H1 (cell line): ENCODE data around the gene TMEM86B. TPM values are rescaled to one million over a fixed set of nuclear protein-coding genes. Genes with fewer than 3 reads are reported as not detected.

Experiments used
- CTCF ChIA-PET: fragments of 300-600 bp; sonication (Branson Sonifier 250); formaldehyde crosslinking; loops from one replicate; lab custom pipeline; 2021; ENCODE audit not compliant: partially characterized antibody; lab: Charles Lee
- POLR2A ChIA-PET: fragments of 300-600 bp; sonication (Branson Sonifier 250); formaldehyde crosslinking; loops from one replicate; lab custom pipeline; 2021; ENCODE audit warnings: inconsistent platforms; ENCODE audit not compliant: partially characterized antibody; lab: Charles Lee
- DNase-seq, 2 experiments: peaks; one replicate each; pipeline versions ENCODE4 v3.0.0 to v3.0.0-alpha.2; 2010 to 2022; ENCODE audit warnings: low spot score in 2 of 2, low read depth in 1 of 2, mixed read lengths in 1 of 2
- FAIRE-seq: peaks from 2 replicates; lab custom pipeline; 2011; peaks lifted over from hg19 to GRCh38; lab: Jason Lieb, UNC
- H2AFZ ChIP-seq: 2 replicates; pipeline ENCODE4 v1.8.1; 2012; ENCODE audit warnings: low read length, inconsistent platforms
- H2AK5ac ChIP-seq: 2 replicates; pipeline ENCODE4 v1.6.1; 2013; ENCODE audit warnings: low read depth, low read length
- H2BK120ac ChIP-seq: replicated peaks from 2 replicates; pipeline ENCODE3; 2013; ENCODE audit warnings: low read depth, low read length, inconsistent platforms
- H2BK12ac ChIP-seq: 2 replicates; pipeline ENCODE4 v1.6.1; 2013; ENCODE audit warnings: low read depth, low read length
- H2BK15ac ChIP-seq: 2 replicates; pipeline ENCODE4 v1.6.1; 2013; ENCODE audit warnings: low read length
- H2BK20ac ChIP-seq: 2 replicates; pipeline ENCODE4 v1.6.1; 2013; ENCODE audit warnings: low read length
- H2BK5ac ChIP-seq: 2 replicates; pipeline ENCODE4 v1.6.1; 2013; ENCODE audit warnings: low read depth, low read length
- H3K14ac ChIP-seq: 2 replicates; pipeline ENCODE4 v1.6.1; 2013; ENCODE audit warnings: inconsistent platforms; ENCODE audit not compliant: insufficient read length
- H3K18ac ChIP-seq: 2 replicates; pipeline ENCODE4 v1.6.1; 2013; ENCODE audit warnings: low read length; ENCODE audit errors: extremely low read depth
- H3K23ac ChIP-seq: 2 replicates; pipeline ENCODE4 v1.6.1; 2013; ENCODE audit warnings: inconsistent platforms; ENCODE audit not compliant: insufficient read length
- H3K23me2 ChIP-seq: 2 replicates; pipeline ENCODE4 v1.6.1; 2013; ENCODE audit warnings: low read depth, low read length
- H3K27ac ChIP-seq: 2 replicates; pipeline ENCODE4 v1.6.1; 2011; ENCODE audit warnings: low read depth, low read length, inconsistent platforms
- H3K27me3 ChIP-seq, 4 experiments: replicated peaks in 1 of 4; 1 replicate in 1 of 4; 2 replicates in 3 of 4; pipeline versions ENCODE4 v1.6.1 to v1.8.1; 2011 to 2013; ENCODE audit warnings: low read length in 3 of 4, mild to moderate bottlenecking in 3 of 4, inconsistent platforms in 2 of 4, mixed read lengths in 2 of 4, moderate library complexity in 1 of 4; ENCODE audit not compliant: control insufficient read depth in 3 of 4, insufficient read depth in 3 of 4; ENCODE audit errors: extremely low read depth in 1 of 4
- H3K36me3 ChIP-seq, 4 experiments: 2 replicates each; pipeline versions ENCODE4 v1.6.1 to v1.8.1; 2011 to 2013; ENCODE audit warnings: mild to moderate bottlenecking in 4 of 4, low read length in 3 of 4, moderate library complexity in 2 of 4, control low read depth in 1 of 4, inconsistent platforms in 1 of 4; ENCODE audit not compliant: insufficient read depth in 4 of 4, control insufficient read depth in 2 of 4
- H3K4ac ChIP-seq: replicated peaks from 2 replicates; pipeline ENCODE3; 2013; ENCODE audit warnings: low read length, low read depth, mixed read lengths, inconsistent platforms; ENCODE audit not compliant: insufficient read length
- H3K4me1 ChIP-seq, 4 experiments: replicated peaks in 1 of 4; 1 replicate in 1 of 4; 2 replicates in 3 of 4; pipeline versions ENCODE4 v1.6.1 to v1.8.1; 2011 to 2013; ENCODE audit warnings: low read length in 3 of 4, inconsistent platforms in 2 of 4, mixed read lengths in 1 of 4; ENCODE audit not compliant: insufficient read depth in 4 of 4, control insufficient read depth in 3 of 4
- H3K4me2 ChIP-seq, 2 experiments: 2 replicates each; pipeline versions ENCODE4 v1.6.1 to v1.8.1; 2011 to 2013; ENCODE audit warnings: low read depth in 2 of 2, low read length in 2 of 2, control low read depth in 1 of 2, inconsistent platforms in 1 of 2, mild to moderate bottlenecking in 1 of 2; ENCODE audit not compliant: insufficient read depth in 1 of 2
- H3K4me3 ChIP-seq, 4 experiments: fragments of 200-600, 300-600 bp in 1 of 4; sonication (generic), shearing (Covaris generic), sonication (Bioruptor Twin) in 1 of 4; 2 replicates each; pipeline versions ENCODE4 v1.5.1 to v1.8.1; 2011 to 2016; ENCODE audit warnings: low read length in 4 of 4, low read depth in 3 of 4, control low read depth in 2 of 4, inconsistent platforms in 2 of 4, mild to moderate bottlenecking in 2 of 4, mixed read lengths in 1 of 4, moderate library complexity in 1 of 4; ENCODE audit not compliant: insufficient read depth in 2 of 4; ENCODE audit errors: extremely low read depth in 1 of 4
- H3K56ac ChIP-seq: replicated peaks from 2 replicates; pipeline ENCODE3; 2013; ENCODE audit warnings: low read depth, mild to moderate bottlenecking, mixed read lengths, low read length, inconsistent platforms; ENCODE audit not compliant: insufficient read length
- H3K79me1 ChIP-seq: 2 replicates; pipeline ENCODE4 v1.6.1; 2013; ENCODE audit warnings: low read depth, low read length, control low read depth
- H3K79me2 ChIP-seq, 2 experiments: 2 replicates each; pipeline versions ENCODE4 v1.6.1 to v1.8.1; 2012 to 2013; ENCODE audit warnings: low read length in 2 of 2, mild to moderate bottlenecking in 2 of 2, inconsistent platforms in 1 of 2; ENCODE audit not compliant: insufficient read depth in 2 of 2, control insufficient read depth in 1 of 2
- H3K9ac ChIP-seq, 4 experiments: replicated peaks in 1 of 4; 1 replicate in 1 of 4; 2 replicates in 3 of 4; pipeline versions ENCODE4 v1.6.1 to v1.8.1; 2011 to 2013; ENCODE audit warnings: low read depth in 3 of 4, low read length in 3 of 4, control low read depth in 2 of 4, mild to moderate bottlenecking in 2 of 4, moderate library complexity in 2 of 4, inconsistent platforms in 1 of 4; ENCODE audit errors: extremely low read depth in 1 of 4
- H3K9me3 ChIP-seq, 2 experiments: 2 replicates each; pipeline versions ENCODE4 v1.6.1 to v1.8.1; 2012 to 2013; ENCODE audit warnings: mild to moderate bottlenecking in 2 of 2, moderate library complexity in 2 of 2, control low read depth in 1 of 2, inconsistent platforms in 1 of 2, low read depth in 1 of 2, low read length in 1 of 2, mixed read lengths in 1 of 2; ENCODE audit not compliant: insufficient read depth in 2 of 2
- H4K20me1 ChIP-seq, 2 experiments: replicated peaks in 1 of 2; 2 replicates each; pipeline versions ENCODE3 to v1.8.1; 2011 to 2013; ENCODE audit warnings: inconsistent platforms in 2 of 2, low read length in 2 of 2, mild to moderate bottlenecking in 1 of 2; ENCODE audit not compliant: insufficient read depth in 2 of 2, control insufficient read depth in 1 of 2
- H4K5ac ChIP-seq: 2 replicates; pipeline ENCODE4 v1.6.1; 2013; ENCODE audit warnings: low read length, low read depth, mixed read lengths, inconsistent platforms; ENCODE audit not compliant: insufficient read length
- H4K8ac ChIP-seq: 2 replicates; pipeline ENCODE4 v1.8.0; 2013; ENCODE audit warnings: mild to moderate bottlenecking, moderate library complexity, low read length, inconsistent platforms; ENCODE audit not compliant: insufficient read depth; ENCODE audit errors: extremely low read depth
- H4K91ac ChIP-seq: replicated peaks from 2 replicates; pipeline ENCODE3; 2013; ENCODE audit warnings: low read length, mixed read lengths, inconsistent platforms; ENCODE audit not compliant: insufficient read length
- EZH2 ChIP-seq: fragments of 200-600 bp; sonication (generic); IDR thresholded peaks from 2 replicates; pipeline ENCODE4 v1.7.1; 2012; ENCODE audit warnings: low read depth, mild to moderate bottlenecking, moderate library complexity, low read length, inconsistent platforms; ENCODE audit not compliant: severe bottlenecking
- PHF8 ChIP-seq: fragments of 200-600 bp; sonication (generic); conservative IDR thresholded peaks from 2 replicates; pipeline ENCODE4 v1.7.1; 2012; ENCODE audit warnings: low read depth, mild to moderate bottlenecking, inconsistent platforms, low read length, moderate library complexity
- SIRT6 ChIP-seq: IDR thresholded peaks from one replicate; pipeline ENCODE4 v1.7.1; 2012; ENCODE audit warnings: low read length, inconsistent platforms
- TAF1 ChIP-seq: IDR thresholded peaks from 2 replicates; pipeline ENCODE4 v1.6.1; 2011; ENCODE audit warnings: mild to moderate bottlenecking, low read depth, low read length
- TBP ChIP-seq: IDR thresholded peaks from 2 replicates; pipeline ENCODE4 v1.6.1; 2011; ENCODE audit warnings: low read depth, low read length, improper control_type of control experiment
- WGBS, 2 experiments: shearing (Covaris generic) in 1 of 2; methylation state at CpG; one replicate each; pipeline versions ENCODE4 v1.1.6 to v1.1.7; 2013 to 2015; ENCODE audit warnings: low lambda C conversion rate in 2 of 2, mixed read lengths in 2 of 2, inconsistent platforms in 1 of 2, low coverage in 1 of 2, missing lambda C conversion rate in 1 of 2; ENCODE audit not compliant: insufficient replicate concordance in 2 of 2, insufficient coverage in 1 of 2, insufficient read length in 1 of 2; ENCODE audit errors: extremely low coverage in 1 of 2, missing lambda C conversion rate in 1 of 2; 5-methylcytosine and 5-hydroxymethylcytosine counted together
- polyA plus RNA-seq, 7 experiments: library from polyadenylated mRNA; depleted of rRNA in 3 of 7; stranded (reverse) in 5 of 7; unstranded in 2 of 7; fragments of >200 nt in 5 of 7; fragments of 200-250 nt in 2 of 7; gene quantifications; 1 replicate in 5 of 7; 2 replicates in 1 of 7; 4 replicates in 1 of 7; pipeline versions ENCODE4 v1.2.1 to v1.2.3, GENCODE V29; 2011 to 2013; ENCODE audit warnings: missing spikeins in 2 of 7, mixed read lengths in 2 of 7
- total RNA-seq: library from RNA; stranded (reverse); fragmentation: NEBNext Ultra II Directional; extraction: Animal tissue kit (Norgen Biotek cat#: 25700); gene quantifications from 2 replicates; pipeline ENCODE4 v1.2.1, GENCODE V29; 2021

TMEM86B gene
- total and polyA plus RNA-seq, 2 of the 8 experiments (the other 6 are each of a cell fraction or from before 2014, with no cell fraction given), result 2.0 to 2.9 TPM

GRCh38 chr19:55270172-55270942 lies 41.8 kb upstream of the TMEM86B start:
- Histone ChIP-seq H4K5ac (no peak overlapping the region), H4K8ac (no peak overlapping the region), H3K14ac (no peak overlapping the region), H3K9ac (peak overlapping the region in 1 of 4 experiments; percentile 21; a peak in 1 of 7 replicates), H3K4me1 (peaks cover 0 to 3% (median 0%) of the 10 kb centered on the region in 4 experiments; a peak in 1 of 7 replicates), H3K27me3 (no peaks in the 10 kb centered on the region), H3K18ac (no peak overlapping the region), H3K23me2 (peaks cover 9% of the 10 kb centered on the region; the same call in 1 of the 2 replicates), H3K79me2 (peaks cover 0 to 6% of the 10 kb centered on the region in 2 experiments; a peak in 1 of 4 replicates), H3K4me3 (no peak overlapping the region), H2BK5ac (no peak overlapping the region), H2AFZ (no peak overlapping the region), H2BK20ac (no peak overlapping the region), H3K27ac (no peak overlapping the region), H3K56ac (peak overlapping the region; percentile 64), H3K4me2 (no peak overlapping the region), H2BK12ac (no peak overlapping the region), H3K4ac (no peak overlapping the region), H3K79me1 (peaks cover 10% of the 10 kb centered on the region), H3K36me3 (peaks cover 0 to 3% (median 1%) of the 10 kb centered on the region in 4 experiments; a peak in 4 of 8 replicates), H4K91ac (no peak overlapping the region), H3K23ac (no peak overlapping the region), H3K9me3 (peaks cover 0 to 3% of the 10 kb centered on the region in 2 experiments; a peak in 2 of 4 replicates), H4K20me1 (peaks cover 0 to 10% of the 10 kb centered on the region in 2 experiments), H2BK15ac (no peak overlapping the region), H2AK5ac (no peak overlapping the region), H2BK120ac (no peak overlapping the region)
- WGBS, 2 experiments, result 92 to 100% methylated on average over 2 to 25 of the region's 25 CpGs
- no peak for FAIRE-seq
- DNase-seq, result no peak
- CTCF ChIA-PET, result interaction anchor here (0.6 to 1.9 kb wide), 2 partner anchors 11 to 77 kb away, joined by 3 to 7 read pairs; no protein-coding TSS in a partner anchor
- TF ChIP-seq PHF8, result no peak
- no peak for TF ChIP-seq TBP
- TF ChIP-seq SIRT6, result no peak
- no peak for TF ChIP-seq TAF1
- no peak for TF ChIP-seq EZH2
- POLR2A ChIA-PET, result interaction anchor here (0.8 to 2.2 kb wide), 6 partner anchors 10 to 137 kb away, joined by 3 to 8 read pairs (median 4); partner anchors contain the start of genes HSPBP1, PPP6R1 and UBE2S
